Inflammatory macrophage (primary cell): ENCODE data around the gene MLN.
"Not testable (repeated sequence)": the region's sequence is repeated elsewhere in the genome, so short reads cannot be mapped to it uniquely, and the experiment has no call there.

ENCODE experiments used
- DNase-seq, 2 donors: peaks; one replicate each; pipeline ENCODE4 v3.0.0-alpha.2; 2020 to 2022

MLN gene

DNA sequence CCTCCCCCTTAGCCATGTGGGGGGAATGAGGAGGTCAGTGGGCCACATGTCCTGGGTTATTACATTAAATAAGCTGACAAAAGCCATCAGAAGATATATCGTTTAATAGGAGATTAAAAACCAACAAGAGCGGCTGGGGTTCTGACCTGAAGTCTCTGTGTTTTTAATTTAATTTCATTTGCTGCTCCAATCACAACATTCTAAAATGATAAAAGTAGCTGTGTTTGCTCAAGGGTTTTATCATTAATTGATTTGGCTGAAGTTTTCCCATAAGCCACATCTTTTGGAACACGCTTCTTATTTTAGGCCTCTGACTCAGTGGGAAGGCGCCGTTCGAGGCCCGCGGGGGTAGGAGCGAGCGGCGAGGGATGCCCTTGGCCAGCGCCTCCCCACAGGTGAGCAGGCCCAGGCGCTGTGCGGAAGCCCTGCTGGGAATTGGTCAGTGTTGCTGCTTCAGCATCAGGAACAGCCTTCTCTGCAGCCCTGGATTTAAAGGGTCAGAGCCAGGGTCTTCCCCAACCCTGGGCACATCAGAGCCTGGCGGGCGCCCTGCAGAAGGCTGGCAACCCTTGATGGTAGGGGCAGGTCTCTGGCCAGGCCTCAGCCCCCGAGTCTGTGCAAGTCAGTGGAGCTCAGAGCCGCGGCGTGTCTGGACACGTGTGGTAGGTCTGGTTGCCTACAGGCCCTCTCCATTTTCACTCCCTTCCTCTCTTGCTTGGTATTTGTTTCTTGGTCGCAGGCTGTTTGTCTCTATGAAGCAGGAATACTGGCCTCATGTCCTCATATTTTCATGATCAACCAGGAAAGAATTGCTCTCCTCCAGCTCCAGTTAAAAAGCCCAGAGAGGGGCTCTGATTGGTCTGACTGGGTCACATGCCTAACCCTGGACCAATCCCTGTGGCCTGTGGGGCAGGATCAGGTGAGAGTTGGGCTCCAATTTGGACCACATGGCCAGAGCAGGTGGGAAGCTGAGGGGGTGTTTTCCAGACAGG lies 30.9 kb upstream of the MLN start:
- no peak for DNase-seq

DNA sequence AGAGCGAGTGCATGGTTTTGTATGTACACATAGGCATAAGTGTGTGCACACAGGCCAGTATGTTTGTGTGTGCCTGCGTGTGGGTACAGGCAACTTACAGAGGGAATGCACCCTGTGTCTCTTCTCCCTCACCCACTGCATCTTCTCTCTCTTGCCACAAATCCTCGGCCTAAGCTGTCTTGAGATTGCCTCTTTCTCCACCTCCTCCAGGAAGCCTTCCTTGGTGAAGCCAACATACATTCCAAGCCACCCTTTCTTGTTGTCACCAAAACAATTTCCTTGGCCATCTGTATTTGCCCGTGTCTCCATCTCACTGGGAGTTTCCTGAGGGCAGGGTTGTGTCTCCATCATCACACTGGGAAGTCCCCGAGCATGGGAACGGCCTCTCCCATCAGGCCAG lies 29.8 kb upstream of the MLN start:
- DNase-seq: no peak

GRCh38 chr6:33832831-33833230 lies 29.0 kb upstream of the MLN start:
- not testable (repeated sequence) for DNase-seq

- DNase-seq: not testable (repeated sequence)
Measured at GRCh38 chr6:33831725-33832124, 27.9 kb upstream of the MLN start.

GRCh38 chr6:33830635-33831240 lies 26.9 kb upstream of the MLN start:
- DNase-seq: no peak

DNA sequence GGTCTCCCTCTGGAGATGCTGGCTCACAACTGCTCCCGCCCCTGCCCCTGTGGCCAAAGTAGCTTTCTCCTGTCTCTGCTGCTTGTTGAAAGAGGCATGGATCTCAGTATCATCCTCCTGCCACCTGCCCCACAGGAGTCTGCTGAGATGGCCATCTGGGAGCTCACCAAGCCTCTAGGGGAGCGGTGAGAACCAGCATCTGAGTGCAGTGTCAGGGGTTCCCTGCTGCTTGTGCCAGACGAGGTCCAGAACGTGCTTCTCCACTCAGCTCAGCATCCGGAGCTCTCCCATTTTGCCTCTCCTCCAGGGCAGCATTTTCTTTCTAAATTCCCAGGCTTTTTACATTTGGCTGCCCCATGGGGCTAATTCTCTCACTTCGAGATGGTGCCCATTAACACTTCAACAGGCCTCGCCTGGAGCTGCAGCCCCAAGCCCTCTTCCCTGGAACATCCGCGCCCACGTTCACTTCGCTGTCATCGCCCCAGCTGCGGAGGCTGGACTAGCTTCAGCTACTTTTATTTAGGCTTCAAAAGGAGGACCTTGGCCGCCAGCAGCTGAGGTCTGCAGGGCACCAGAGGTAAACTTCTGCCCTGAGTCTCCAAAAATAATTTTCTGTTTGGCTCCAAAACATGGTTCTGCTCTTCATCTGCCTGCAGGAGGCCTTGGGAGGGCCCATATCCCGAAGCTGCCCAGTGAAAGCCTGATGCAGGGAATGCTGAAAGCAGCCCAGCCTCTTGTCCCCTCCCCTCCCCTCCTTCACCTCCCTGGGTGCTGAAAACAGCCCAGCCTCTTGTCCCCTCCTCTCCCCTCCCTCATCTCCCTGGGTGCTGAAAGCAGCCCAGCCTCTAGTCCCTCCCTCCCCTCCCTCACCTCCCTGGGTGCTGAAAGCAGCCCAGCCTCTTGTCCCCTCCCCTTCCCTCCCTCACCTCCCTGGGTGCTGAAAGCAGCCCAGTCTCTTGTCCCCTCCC lies 25.2 kb upstream of the MLN start:
- no peak for DNase-seq

DNA sequence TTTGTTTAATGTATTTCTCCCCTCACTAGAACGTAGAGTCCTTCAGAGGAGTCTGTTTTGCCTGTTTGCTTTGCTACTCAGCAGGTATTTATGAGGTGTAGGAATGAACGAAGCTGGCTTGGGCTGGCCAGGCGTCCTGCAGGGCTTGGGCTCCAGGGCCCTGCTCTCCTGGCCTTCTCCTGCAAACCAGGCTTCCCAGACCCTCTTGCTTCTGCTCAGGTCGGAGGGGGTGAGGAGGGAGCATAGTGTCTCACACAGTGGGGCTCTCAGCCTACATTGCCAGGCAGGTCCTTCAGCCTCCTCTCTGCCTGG lies 24.6 kb upstream of the MLN start:
- no peak for DNase-seq

GRCh38 chr6:33827546-33828451 lies 24.0 kb upstream of the MLN start:
- no peak for DNase-seq

GRCh38 chr6:33826537-33826936 lies 22.7 kb upstream of the MLN start:
- no peak for DNase-seq

DNA sequence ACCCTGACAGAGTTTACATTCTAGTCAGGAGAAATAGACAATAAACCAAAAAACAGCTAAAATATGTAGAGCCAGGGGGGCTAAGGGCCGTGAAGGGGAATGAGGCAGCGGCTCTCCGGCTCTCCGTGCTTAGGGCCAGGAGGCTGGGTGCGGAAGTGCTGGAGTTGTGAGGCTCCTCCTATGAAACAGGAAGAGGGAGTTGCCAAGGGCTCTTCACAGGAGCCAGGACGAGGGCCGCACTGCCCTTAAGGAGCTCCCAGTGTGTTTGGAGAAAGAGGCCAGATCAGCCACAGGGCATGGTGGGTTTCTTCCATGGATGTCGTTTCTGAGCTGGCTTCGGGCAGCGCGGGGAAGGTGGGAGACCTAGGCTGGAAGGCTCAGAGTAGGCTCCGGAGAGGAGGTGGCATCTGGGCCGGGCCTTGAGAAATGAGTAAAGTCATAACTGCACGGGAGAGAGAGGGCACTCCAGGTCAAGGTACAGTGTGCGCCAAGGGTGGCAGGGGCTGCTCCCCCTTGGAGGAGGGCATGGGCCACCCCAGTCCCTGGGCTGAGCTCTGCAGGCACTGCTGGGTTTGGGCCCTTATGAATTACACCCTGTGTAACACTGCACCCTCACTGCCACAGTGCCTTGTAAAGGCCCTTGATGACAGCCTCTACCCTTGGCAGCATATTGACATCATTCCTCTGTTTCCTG lies 20.8 kb upstream of the MLN start:
- no peak for DNase-seq

DNA sequence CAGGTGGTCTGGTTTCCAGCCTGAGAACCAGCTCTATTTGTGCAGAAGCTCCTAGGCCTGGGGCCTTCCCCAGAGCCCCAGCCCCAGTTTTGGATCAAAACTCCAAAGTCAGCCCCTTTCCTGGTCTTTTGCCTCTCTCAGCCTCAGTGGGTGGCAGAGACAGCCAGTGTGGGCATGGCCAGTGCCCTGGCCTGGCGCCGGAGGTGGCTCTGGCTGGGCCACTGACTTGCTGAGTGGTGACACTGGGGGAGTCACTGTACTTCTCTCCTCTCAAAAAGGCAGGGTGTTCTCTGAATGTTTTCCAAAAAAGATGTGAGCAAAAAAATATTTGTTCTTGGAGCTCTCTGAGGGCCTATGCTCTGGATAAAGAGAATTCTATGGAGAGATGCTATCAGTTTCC lies 20.0 kb upstream of the MLN start:
- no peak for DNase-seq

DNA sequence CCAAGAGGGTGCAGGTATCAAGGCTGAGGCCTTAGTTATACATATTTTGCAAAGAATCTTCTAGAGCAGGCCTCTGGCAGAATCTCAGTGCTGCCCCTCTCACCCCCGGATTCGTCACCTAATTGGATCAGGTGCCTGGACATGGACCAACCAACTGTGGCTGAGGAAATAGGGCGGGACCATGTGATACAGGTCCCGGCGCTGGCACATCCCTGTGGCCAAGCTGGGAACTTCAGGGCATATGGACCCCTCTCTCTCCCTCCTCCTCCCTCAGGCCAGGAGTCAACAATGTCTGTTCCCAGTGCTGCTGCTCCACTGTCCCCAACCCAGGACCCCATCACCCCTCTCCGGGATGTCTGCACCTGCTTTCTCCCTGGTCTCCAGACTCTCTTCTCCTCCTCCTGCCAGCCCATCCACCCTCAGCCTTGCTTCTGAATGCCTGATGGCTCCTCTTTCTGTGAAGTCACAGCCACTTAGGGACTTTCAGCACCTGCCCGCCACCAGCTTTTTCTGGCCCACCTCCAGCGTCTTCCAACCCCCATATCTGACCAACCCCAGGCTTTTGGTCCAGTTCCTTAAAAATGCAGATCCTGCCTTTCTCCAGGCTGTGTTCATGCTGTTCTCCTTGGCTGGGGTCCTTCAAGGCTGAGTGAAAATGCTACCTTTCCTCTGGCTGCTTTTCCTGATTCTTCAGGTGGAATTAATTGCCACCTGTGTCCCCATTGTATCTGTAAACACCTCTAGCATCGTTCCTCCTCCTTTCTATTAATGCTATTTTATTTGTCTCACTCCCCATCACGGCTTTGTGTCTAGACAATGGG lies 19.0 kb upstream of the MLN start:
- no peak for DNase-seq

GRCh38 chr6:33820784-33821520 lies 17.1 kb upstream of the MLN start:
- DNase-seq: no peak

DNA sequence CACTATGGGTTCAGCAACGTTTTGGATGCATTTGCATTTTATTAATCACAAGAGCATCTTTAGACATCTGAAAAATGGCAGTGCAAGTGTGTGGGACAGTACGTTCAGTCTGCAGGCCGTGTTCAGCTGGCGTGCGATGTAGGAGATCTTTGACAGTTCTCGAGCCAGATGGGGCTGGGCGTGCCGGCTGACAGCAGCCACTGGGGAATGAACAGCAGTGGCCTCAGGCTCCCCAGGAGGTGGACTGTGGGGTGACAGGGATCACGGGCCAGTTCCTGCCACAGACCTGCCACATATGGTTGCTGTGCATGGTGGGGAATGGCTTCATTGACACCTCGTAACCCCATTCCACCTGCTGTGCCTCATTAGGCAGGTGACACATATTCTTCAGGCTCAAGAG lies 16.4 kb upstream of the MLN start:
- DNase-seq: no peak

DNA sequence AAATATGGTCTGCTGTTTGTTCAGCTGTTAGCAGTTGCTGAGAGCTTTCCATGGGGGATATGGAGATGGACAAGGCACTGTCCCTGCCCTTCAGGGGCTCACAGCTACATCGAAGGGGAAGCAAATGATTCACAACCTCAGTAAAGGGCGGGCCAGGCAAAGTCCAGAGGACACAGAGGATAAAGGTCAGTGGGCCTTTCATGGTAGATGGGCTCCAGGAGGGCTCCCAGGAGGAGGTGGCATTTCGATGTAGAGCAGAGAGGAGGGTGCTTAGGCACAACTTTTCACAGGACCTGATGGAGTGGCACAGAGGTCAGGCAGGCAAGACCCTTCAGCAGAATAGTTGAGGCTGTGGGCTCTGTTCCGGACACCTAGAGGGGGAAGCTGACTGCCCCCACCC lies 15.2 kb upstream of the MLN start:
- DNase-seq: no peak

DNA sequence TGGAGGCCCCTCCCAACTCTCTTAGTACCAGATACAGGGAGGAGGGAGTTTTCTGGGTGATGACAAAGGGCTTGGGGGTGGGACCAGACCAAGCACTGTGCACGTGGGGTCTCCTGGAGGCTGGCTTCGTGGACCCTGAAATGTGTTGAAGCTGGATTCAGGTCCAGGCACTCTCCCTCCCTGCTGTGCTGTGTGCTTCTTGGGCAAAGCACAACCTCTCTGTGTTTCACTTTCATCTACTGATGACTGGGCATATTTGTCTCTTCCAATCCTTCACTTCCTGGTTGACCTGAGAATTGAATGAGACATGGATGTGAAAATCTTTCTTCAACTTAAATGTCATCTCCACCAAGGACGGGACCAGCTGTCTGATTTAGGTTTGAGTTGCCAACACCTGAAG lies 14.5 kb upstream of the MLN start:
- DNase-seq: no peak

- DNase-seq: no peak
Measured at GRCh38 chr6:33817489-33817888, 13.7 kb upstream of the MLN start.

GRCh38 chr6:33816911-33817310 lies 13.1 kb upstream of the MLN start:
- no peak for DNase-seq

DNA sequence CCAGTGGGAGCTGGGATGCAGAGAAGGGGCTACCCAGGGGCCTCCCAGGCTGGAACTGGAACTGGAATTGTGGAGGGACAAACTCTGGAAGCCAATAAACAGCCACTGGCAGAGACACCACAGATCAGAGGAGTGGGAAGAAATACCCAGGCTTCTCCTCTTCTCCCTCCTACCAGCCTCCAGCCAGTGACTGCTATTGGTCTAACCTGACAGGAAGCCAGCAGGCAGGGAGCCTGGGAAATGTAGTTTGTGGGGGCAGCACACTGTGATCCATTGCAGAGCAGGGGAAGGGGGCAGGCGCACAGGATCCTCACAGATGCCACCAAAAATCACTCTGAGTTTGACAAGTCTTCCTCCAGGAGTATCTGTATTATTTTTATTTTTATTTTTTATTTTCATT lies 12.1 kb upstream of the MLN start:
- peak in 1 of 2 donors; percentile 30 for DNase-seq
